NT2/D1 (cell line): Measurements from ENCODE around the gene MRPL14.

ENCODE experiments used
- SUZ12 ChIP-seq: IDR thresholded peaks from 2 replicates; pipeline ENCODE4 v1.6.1; 2011; ENCODE audit not compliant: insufficient read length, insufficient read depth; ENCODE audit errors: extremely low read depth
- YY1 ChIP-seq: IDR thresholded peaks from 2 replicates; pipeline ENCODE4 v1.6.1; 2011; ENCODE audit not compliant: insufficient read length, insufficient read depth
- ZNF274 ChIP-seq: IDR thresholded peaks from 2 replicates; pipeline ENCODE4 v1.6.1; 2011; ENCODE audit warnings: mild to moderate bottlenecking, low read depth, low read length

DNA sequence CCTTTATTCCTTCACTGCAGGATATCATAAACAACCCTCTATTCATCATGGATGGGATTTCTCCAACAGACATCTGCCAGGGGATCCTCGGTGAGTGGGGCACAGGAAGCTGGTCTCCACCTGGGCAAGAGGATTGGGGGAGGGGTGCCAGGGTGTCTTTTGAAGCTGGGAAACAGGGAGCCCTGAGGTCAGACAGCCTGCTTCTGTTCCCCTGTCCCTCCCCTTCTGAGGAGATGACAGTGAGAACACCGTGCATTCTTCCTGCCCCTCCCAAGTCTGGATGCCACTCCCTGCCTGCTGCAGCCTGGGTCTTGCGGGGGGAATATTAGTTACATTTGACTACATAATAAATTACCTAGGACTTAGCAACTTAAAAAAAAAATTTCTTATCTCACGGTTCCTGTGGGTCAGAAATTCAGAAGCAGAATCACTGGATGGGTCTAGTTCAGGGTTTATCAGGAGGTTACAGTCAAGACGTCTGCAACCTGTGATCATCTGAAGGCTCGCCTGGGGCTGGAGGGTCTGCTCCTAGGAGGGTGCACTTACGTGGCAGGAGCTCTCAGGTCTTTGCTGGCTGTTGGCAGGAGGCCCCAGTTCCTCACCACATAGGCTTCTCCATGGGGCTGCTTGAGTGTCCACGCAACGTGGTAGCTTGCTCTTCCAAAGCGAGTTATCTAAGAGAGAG is 42.8 kb upstream of the MRPL14 start:
- TF ChIP-seq YY1 (no peak), ZNF274 (no peak), SUZ12 (no peak)
